Astrocyte (in vitro differentiated cells and primary cell): ENCODE results near the gene CNGA3. TPM values are rescaled to one million over a fixed set of nuclear protein-coding genes. Genes with fewer than 3 reads are reported as not detected.
A peak's percentile ranks its signal among the peaks of the same experiment; 100 is the strongest.

ENCODE experiments used
- DNase-seq: peaks from one replicate; pipeline ENCODE4 v3.0.0-alpha.2; 2010; ENCODE audit warnings: low read depth
- FAIRE-seq: peaks from 2 replicates; lab custom pipeline; 2011; peaks lifted over from hg19 to GRCh38; lab: Jason Lieb, UNC
- H2AFZ ChIP-seq: 2 replicates; pipeline ENCODE4 v1.6.0; 2012; ENCODE audit warnings: low read depth, low read length, inconsistent platforms
- H3K27ac ChIP-seq: 2 replicates; pipeline ENCODE4 v1.5.1; 2011; ENCODE audit warnings: low read depth, low read length, inconsistent platforms
- H3K27me3 ChIP-seq: 2 replicates; pipeline ENCODE4 v1.6.0; 2011; ENCODE audit warnings: low read length, inconsistent platforms; ENCODE audit not compliant: insufficient read depth
- H3K36me3 ChIP-seq: 2 replicates; pipeline ENCODE4 v1.5.1; 2011; ENCODE audit warnings: low read length, inconsistent platforms; ENCODE audit not compliant: insufficient read depth
- H3K4me1 ChIP-seq: 2 replicates; pipeline ENCODE4 v1.5.1; 2011; ENCODE audit warnings: low read length, inconsistent platforms; ENCODE audit not compliant: insufficient read depth
- H3K4me2 ChIP-seq: 2 replicates; pipeline ENCODE4 v1.6.0; 2012; ENCODE audit warnings: low read length, inconsistent platforms
- H3K4me3 ChIP-seq: 2 replicates; pipeline ENCODE4 v1.5.1; 2011; ENCODE audit warnings: low read depth, mild to moderate bottlenecking, low read length, inconsistent platforms; ENCODE audit not compliant: insufficient read depth
- H3K79me2 ChIP-seq: 2 replicates; pipeline ENCODE4 v1.6.0; 2012; ENCODE audit warnings: mild to moderate bottlenecking, low read length, inconsistent platforms; ENCODE audit not compliant: insufficient read depth
- H3K9ac ChIP-seq: 2 replicates; pipeline ENCODE4 v1.6.0; 2012; ENCODE audit warnings: mild to moderate bottlenecking, low read length, inconsistent platforms
- H3K9me3 ChIP-seq: 2 replicates; pipeline ENCODE4 v1.5.1; 2012; ENCODE audit warnings: low read depth, mild to moderate bottlenecking, low read length, inconsistent platforms; ENCODE audit not compliant: insufficient read depth
- H4K20me1 ChIP-seq: 2 replicates; pipeline ENCODE4 v1.6.0; 2012; ENCODE audit warnings: low read length, inconsistent platforms; ENCODE audit not compliant: insufficient read depth
- H3K27ac Mint-ChIP-seq: one replicate; pipeline ENCODE4 v1.8.0; 2021; ENCODE audit warnings: mild to moderate bottlenecking, mixed read lengths; ENCODE audit not compliant: unreplicated experiment
- H3K27me3 Mint-ChIP-seq: one replicate; pipeline ENCODE4 v1.8.0; 2021; ENCODE audit warnings: low read depth, mixed read lengths; ENCODE audit not compliant: unreplicated experiment
- H3K36me3 Mint-ChIP-seq: one replicate; pipeline ENCODE4 v1.8.0; 2021; ENCODE audit warnings: low read depth, mixed read lengths; ENCODE audit not compliant: unreplicated experiment
- H3K4me1 Mint-ChIP-seq: one replicate; pipeline ENCODE4 v1.8.0; 2021; ENCODE audit warnings: low read depth, mixed read lengths; ENCODE audit not compliant: unreplicated experiment
- H3K4me3 Mint-ChIP-seq: one replicate; pipeline ENCODE4 v1.8.0; 2021; ENCODE audit warnings: mild to moderate bottlenecking, moderate library complexity, mixed read lengths; ENCODE audit not compliant: unreplicated experiment
- H3K9me3 Mint-ChIP-seq: one replicate; pipeline ENCODE4 v1.8.0; 2021; ENCODE audit warnings: mild to moderate bottlenecking, mixed read lengths; ENCODE audit not compliant: unreplicated experiment
- EZH2 ChIP-seq: IDR thresholded peaks from 2 replicates; pipeline ENCODE4 v1.6.1; 2012; ENCODE audit warnings: mild to moderate bottlenecking, low read length, inconsistent platforms; ENCODE audit not compliant: insufficient read depth
- total RNA-seq: library from RNA; stranded (reverse); gene quantifications from 2 replicates; pipeline ENCODE4 v1.2.1, GENCODE V29; 2021
- TF ChIP-seq, protein P1 (sequence below): IDR thresholded peaks from 2 replicates; pipeline ENCODE4 v1.5.1; 2011; ENCODE audit warnings: low read depth, mild to moderate bottlenecking, inconsistent platforms, low read length, moderate library complexity; ENCODE audit not compliant: insufficient read depth

The CNGA3 gene
- total RNA-seq, 1 donor from 2014 or later = not detected

DNA sequence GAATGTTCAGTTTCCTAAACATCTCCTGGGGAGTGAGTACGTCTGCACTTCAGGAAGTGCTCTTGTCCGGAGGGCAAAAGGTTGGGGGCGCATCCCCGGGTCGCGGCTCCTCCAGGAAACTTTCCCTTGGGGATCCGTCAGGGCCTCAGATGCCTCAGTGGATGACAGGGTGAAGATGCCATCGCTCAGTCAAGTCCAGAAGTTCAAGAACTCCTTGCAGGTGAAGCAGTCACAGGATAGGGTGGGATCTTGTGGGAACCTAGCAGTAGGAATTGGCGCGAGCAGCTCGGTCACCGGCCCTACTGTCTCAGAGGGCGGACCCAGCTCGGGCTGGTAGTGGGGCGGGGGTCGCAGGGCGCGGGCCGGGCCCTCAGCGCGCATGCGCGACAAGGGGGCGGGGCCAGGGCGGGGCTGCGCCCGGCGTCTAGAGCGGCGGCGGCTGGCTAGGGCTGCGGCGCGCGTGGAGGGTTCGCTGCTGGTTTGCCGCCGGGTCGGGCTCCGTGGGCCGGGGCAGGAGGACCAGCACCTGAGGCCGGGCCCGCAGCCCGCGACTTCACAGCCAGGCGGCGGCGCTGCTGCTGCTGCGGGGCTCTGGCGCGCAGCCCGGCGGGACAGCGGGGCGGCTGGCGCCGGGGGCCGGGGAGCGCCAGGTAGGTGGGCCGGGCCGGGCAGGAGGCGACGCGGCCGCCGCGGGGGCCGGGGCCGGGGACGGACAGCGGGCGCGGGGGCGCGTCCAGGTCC, 98.3 kb downstream of the CNGA3 start, which contains the start of gene INPP4A:
Gene INPP4A, plus strand, starts transcription at position 423 of the 741 bp plus-strand sequence. CDS start 75,191 bp downstream, outside the sequence.
- no peak for FAIRE-seq
- H3K79me2 ChIP-seq = peaks cover 41% of the 10 kb centered on the region
- no peaks in the 10 kb centered on the region for H3K36me3 ChIP-seq
- H3K4me1 ChIP-seq = peaks cover 9% of the 10 kb centered on the region
- TF ChIP-seq, protein P1, sequence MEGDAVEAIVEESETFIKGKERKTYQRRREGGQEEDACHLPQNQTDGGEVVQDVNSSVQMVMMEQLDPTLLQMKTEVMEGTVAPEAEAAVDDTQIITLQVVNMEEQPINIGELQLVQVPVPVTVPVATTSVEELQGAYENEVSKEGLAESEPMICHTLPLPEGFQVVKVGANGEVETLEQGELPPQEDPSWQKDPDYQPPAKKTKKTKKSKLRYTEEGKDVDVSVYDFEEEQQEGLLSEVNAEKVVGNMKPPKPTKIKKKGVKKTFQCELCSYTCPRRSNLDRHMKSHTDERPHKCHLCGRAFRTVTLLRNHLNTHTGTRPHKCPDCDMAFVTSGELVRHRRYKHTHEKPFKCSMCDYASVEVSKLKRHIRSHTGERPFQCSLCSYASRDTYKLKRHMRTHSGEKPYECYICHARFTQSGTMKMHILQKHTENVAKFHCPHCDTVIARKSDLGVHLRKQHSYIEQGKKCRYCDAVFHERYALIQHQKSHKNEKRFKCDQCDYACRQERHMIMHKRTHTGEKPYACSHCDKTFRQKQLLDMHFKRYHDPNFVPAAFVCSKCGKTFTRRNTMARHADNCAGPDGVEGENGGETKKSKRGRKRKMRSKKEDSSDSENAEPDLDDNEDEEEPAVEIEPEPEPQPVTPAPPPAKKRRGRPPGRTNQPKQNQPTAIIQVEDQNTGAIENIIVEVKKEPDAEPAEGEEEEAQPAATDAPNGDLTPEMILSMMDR = no peak
- no peak for TF ChIP-seq EZH2
- H3K27ac ChIP-seq = peak within 1 kb of the TSS; percentile 54
- Mint-ChIP-seq H3K4me3 (peak within 1 kb of the TSS; percentile 97), H3K27me3 (no peaks in the 10 kb centered on the region), H3K4me1 (peaks cover 10% of the 10 kb centered on the region), H3K9me3 (peaks cover 2% of the 10 kb centered on the region), H3K36me3 (no peaks in the 10 kb centered on the region), H3K27ac (peak within 1 kb of the TSS; percentile 87)
- no peaks in the 10 kb centered on the region for H3K9me3 ChIP-seq
- H3K4me3 ChIP-seq = peak within 1 kb of the TSS; percentile 78
- peaks cover 33% of the 10 kb centered on the region for H4K20me1 ChIP-seq
- peak within 1 kb of the TSS; percentile 91 for H3K4me2 ChIP-seq
- H2AFZ ChIP-seq = peak within 1 kb of the TSS; percentile 92
- H3K9ac ChIP-seq = peak within 1 kb of the TSS; percentile 82
- DNase-seq = no peak
- peaks cover 2% of the 10 kb centered on the region for H3K27me3 ChIP-seq

- H3K27ac ChIP-seq = peak overlapping the region; percentile 54
- Mint-ChIP-seq H3K4me1 (peaks cover 10% of the 10 kb centered on the region), H3K27me3 (no peaks in the 10 kb centered on the region), H3K36me3 (no peaks in the 10 kb centered on the region), H3K27ac (peak overlapping the region; percentile 87), H3K4me3 (peak overlapping the region; percentile 97), H3K9me3 (no peaks in the 10 kb centered on the region)
- peaks cover 48% of the 10 kb centered on the region for H3K79me2 ChIP-seq
- peaks cover 38% of the 10 kb centered on the region for H4K20me1 ChIP-seq
- H3K27me3 ChIP-seq = no peaks in the 10 kb centered on the region
- no peak for DNase-seq
- H3K4me1 ChIP-seq = peaks cover 9% of the 10 kb centered on the region
- peak overlapping the region; percentile 33 for H2AFZ ChIP-seq
- no peaks in the 10 kb centered on the region for H3K36me3 ChIP-seq
- no peaks in the 10 kb centered on the region for H3K9me3 ChIP-seq
- no peak for FAIRE-seq
- H3K9ac ChIP-seq = peak overlapping the region; percentile 82
- TF ChIP-seq, protein P1 = no peak
- TF ChIP-seq EZH2 = no peak
- H3K4me3 ChIP-seq = peak overlapping the region; percentile 78
- peak overlapping the region; percentile 91 for H3K4me2 ChIP-seq
Measured at GRCh38 chr2:98445177-98445682, 99.0 kb downstream of the CNGA3 start.
